Activated naive CD4-positive, alpha-beta T cell treated with Interleukin-2 at 50 U/mL for 16 hours (primary cell): ENCODE measurements around the gene MYO16.

Experiments used
- DNase-seq: peaks from one replicate; pipeline ENCODE4 v3.0.0-alpha.2; 2020

MYO16 gene

GRCh38 chr13:108629181-108629752 is at the start of gene MYO16:
MYO16 (plus strand) TSS chr13:108629611; CDS start chr13:108629845, 234 bp downstream.
- no peak for DNase-seq

- DNase-seq: no peak
Observed at GRCh38 chr13:108586826-108587225, 42.6 kb upstream of the MYO16 start.

- DNase-seq: no peak
Observed at GRCh38 chr13:108588516-108588915, 40.9 kb upstream of the MYO16 start.

GRCh38 chr13:108594153-108594552 is 35.3 kb upstream of the MYO16 start:
- DNase-seq: no peak

GRCh38 chr13:108595436-108596274 is 33.8 kb upstream of the MYO16 start:
- DNase-seq: peak; percentile 17

GRCh38 chr13:108597943-108598342 is 31.5 kb upstream of the MYO16 start:
- DNase-seq: no peak

- no peak for DNase-seq
Observed at GRCh38 chr13:108606424-108606823, 23.0 kb upstream of the MYO16 start.

GRCh38 chr13:108609353-108609752 is 20.1 kb upstream of the MYO16 start:
- DNase-seq: no peak

- DNase-seq: no peak
Observed at GRCh38 chr13:108610507-108610906, 18.9 kb upstream of the MYO16 start.

GRCh38 chr13:108615241-108615640 is 14.2 kb upstream of the MYO16 start:
- DNase-seq: no peak

- DNase-seq: no peak
Observed at GRCh38 chr13:108618233-108618632, 11.2 kb upstream of the MYO16 start.

- no peak for DNase-seq
Observed at GRCh38 chr13:108621462-108621861, 7.9 kb upstream of the MYO16 start.

GRCh38 chr13:108624108-108624507 is 5.3 kb upstream of the MYO16 start:
- no peak for DNase-seq

GRCh38 chr13:108624979-108625378 is 4.4 kb upstream of the MYO16 start:
- no peak for DNase-seq

- DNase-seq: no peak
Observed at GRCh38 chr13:108629988-108630387, 577 bp downstream of the MYO16 start.

GRCh38 chr13:108632649-108633167 is 3.3 kb downstream of the MYO16 start:
- DNase-seq: no peak

GRCh38 chr13:108638901-108639300 is 9.5 kb downstream of the MYO16 start:
- no peak for DNase-seq

- DNase-seq: no peak
Observed at GRCh38 chr13:108643646-108644353, 14.4 kb downstream of the MYO16 start.

- DNase-seq: no peak
Observed at GRCh38 chr13:108645376-108645775, 16.0 kb downstream of the MYO16 start.

GRCh38 chr13:108650271-108650670 is 20.9 kb downstream of the MYO16 start:
- no peak for DNase-seq

- DNase-seq: no peak
Observed at GRCh38 chr13:108656742-108657141, 27.3 kb downstream of the MYO16 start.

GRCh38 chr13:108657519-108657918 is 28.1 kb downstream of the MYO16 start:
- DNase-seq: no peak

- DNase-seq: no peak
Observed at GRCh38 chr13:108662528-108662927, 33.1 kb downstream of the MYO16 start.

GRCh38 chr13:108663710-108664109 is 34.3 kb downstream of the MYO16 start:
- no peak for DNase-seq
